H1 (cell line): ENCODE results near the gene FAM184B. TPM values are rescaled to one million over a fixed set of nuclear protein-coding genes. Genes with fewer than 3 reads are reported as not detected.

Experiments used
- CTCF ChIA-PET: fragments of 300-600 bp; sonication (Branson Sonifier 250); formaldehyde crosslinking; loops from one replicate; lab custom pipeline; 2021; ENCODE audit not compliant: partially characterized antibody; lab: Charles Lee
- POLR2A ChIA-PET: fragments of 300-600 bp; sonication (Branson Sonifier 250); formaldehyde crosslinking; loops from one replicate; lab custom pipeline; 2021; ENCODE audit warnings: inconsistent platforms; ENCODE audit not compliant: partially characterized antibody; lab: Charles Lee
- DNase-seq, 2 experiments: peaks; one replicate each; pipeline versions ENCODE4 v3.0.0 to v3.0.0-alpha.2; 2010 to 2022; ENCODE audit warnings: low spot score in 2 of 2, low read depth in 1 of 2, mixed read lengths in 1 of 2
- FAIRE-seq: peaks from 2 replicates; lab custom pipeline; 2011; peaks lifted over from hg19 to GRCh38; lab: Jason Lieb, UNC
- H2AFZ ChIP-seq: 2 replicates; pipeline ENCODE4 v1.8.1; 2012; ENCODE audit warnings: low read length, inconsistent platforms
- H2AK5ac ChIP-seq: 2 replicates; pipeline ENCODE4 v1.6.1; 2013; ENCODE audit warnings: low read depth, low read length
- H2BK120ac ChIP-seq: replicated peaks from 2 replicates; pipeline ENCODE3; 2013; ENCODE audit warnings: low read depth, low read length, inconsistent platforms
- H2BK12ac ChIP-seq: 2 replicates; pipeline ENCODE4 v1.6.1; 2013; ENCODE audit warnings: low read depth, low read length
- H2BK15ac ChIP-seq: 2 replicates; pipeline ENCODE4 v1.6.1; 2013; ENCODE audit warnings: low read length
- H2BK20ac ChIP-seq: 2 replicates; pipeline ENCODE4 v1.6.1; 2013; ENCODE audit warnings: low read length
- H2BK5ac ChIP-seq: 2 replicates; pipeline ENCODE4 v1.6.1; 2013; ENCODE audit warnings: low read depth, low read length
- H3K14ac ChIP-seq: 2 replicates; pipeline ENCODE4 v1.6.1; 2013; ENCODE audit warnings: inconsistent platforms; ENCODE audit not compliant: insufficient read length
- H3K18ac ChIP-seq: 2 replicates; pipeline ENCODE4 v1.6.1; 2013; ENCODE audit warnings: low read length; ENCODE audit errors: extremely low read depth
- H3K23ac ChIP-seq: 2 replicates; pipeline ENCODE4 v1.6.1; 2013; ENCODE audit warnings: inconsistent platforms; ENCODE audit not compliant: insufficient read length
- H3K23me2 ChIP-seq: 2 replicates; pipeline ENCODE4 v1.6.1; 2013; ENCODE audit warnings: low read depth, low read length
- H3K27ac ChIP-seq: 2 replicates; pipeline ENCODE4 v1.6.1; 2011; ENCODE audit warnings: low read depth, low read length, inconsistent platforms
- H3K27me3 ChIP-seq, 4 experiments: replicated peaks in 1 of 4; 1 replicate in 1 of 4; 2 replicates in 3 of 4; pipeline versions ENCODE4 v1.6.1 to v1.8.1; 2011 to 2013; ENCODE audit warnings: low read length in 3 of 4, mild to moderate bottlenecking in 3 of 4, inconsistent platforms in 2 of 4, mixed read lengths in 2 of 4, moderate library complexity in 1 of 4; ENCODE audit not compliant: control insufficient read depth in 3 of 4, insufficient read depth in 3 of 4; ENCODE audit errors: extremely low read depth in 1 of 4
- H3K36me3 ChIP-seq, 4 experiments: 2 replicates each; pipeline versions ENCODE4 v1.6.1 to v1.8.1; 2011 to 2013; ENCODE audit warnings: mild to moderate bottlenecking in 4 of 4, low read length in 3 of 4, moderate library complexity in 2 of 4, control low read depth in 1 of 4, inconsistent platforms in 1 of 4; ENCODE audit not compliant: insufficient read depth in 4 of 4, control insufficient read depth in 2 of 4
- H3K4ac ChIP-seq: replicated peaks from 2 replicates; pipeline ENCODE3; 2013; ENCODE audit warnings: low read length, low read depth, mixed read lengths, inconsistent platforms; ENCODE audit not compliant: insufficient read length
- H3K4me1 ChIP-seq, 4 experiments: replicated peaks in 1 of 4; 1 replicate in 1 of 4; 2 replicates in 3 of 4; pipeline versions ENCODE4 v1.6.1 to v1.8.1; 2011 to 2013; ENCODE audit warnings: low read length in 3 of 4, inconsistent platforms in 2 of 4, mixed read lengths in 1 of 4; ENCODE audit not compliant: insufficient read depth in 4 of 4, control insufficient read depth in 3 of 4
- H3K4me2 ChIP-seq, 2 experiments: 2 replicates each; pipeline versions ENCODE4 v1.6.1 to v1.8.1; 2011 to 2013; ENCODE audit warnings: low read depth in 2 of 2, low read length in 2 of 2, control low read depth in 1 of 2, inconsistent platforms in 1 of 2, mild to moderate bottlenecking in 1 of 2; ENCODE audit not compliant: insufficient read depth in 1 of 2
- H3K4me3 ChIP-seq, 4 experiments: fragments of 200-600, 300-600 bp in 1 of 4; sonication (generic), shearing (Covaris generic), sonication (Bioruptor Twin) in 1 of 4; 2 replicates each; pipeline versions ENCODE4 v1.5.1 to v1.8.1; 2011 to 2016; ENCODE audit warnings: low read length in 4 of 4, low read depth in 3 of 4, control low read depth in 2 of 4, inconsistent platforms in 2 of 4, mild to moderate bottlenecking in 2 of 4, mixed read lengths in 1 of 4, moderate library complexity in 1 of 4; ENCODE audit not compliant: insufficient read depth in 2 of 4; ENCODE audit errors: extremely low read depth in 1 of 4
- H3K56ac ChIP-seq: replicated peaks from 2 replicates; pipeline ENCODE3; 2013; ENCODE audit warnings: low read depth, mild to moderate bottlenecking, mixed read lengths, low read length, inconsistent platforms; ENCODE audit not compliant: insufficient read length
- H3K79me1 ChIP-seq: 2 replicates; pipeline ENCODE4 v1.6.1; 2013; ENCODE audit warnings: low read depth, low read length, control low read depth
- H3K79me2 ChIP-seq, 2 experiments: 2 replicates each; pipeline versions ENCODE4 v1.6.1 to v1.8.1; 2012 to 2013; ENCODE audit warnings: low read length in 2 of 2, mild to moderate bottlenecking in 2 of 2, inconsistent platforms in 1 of 2; ENCODE audit not compliant: insufficient read depth in 2 of 2, control insufficient read depth in 1 of 2
- H3K9ac ChIP-seq, 4 experiments: replicated peaks in 1 of 4; 1 replicate in 1 of 4; 2 replicates in 3 of 4; pipeline versions ENCODE4 v1.6.1 to v1.8.1; 2011 to 2013; ENCODE audit warnings: low read depth in 3 of 4, low read length in 3 of 4, control low read depth in 2 of 4, mild to moderate bottlenecking in 2 of 4, moderate library complexity in 2 of 4, inconsistent platforms in 1 of 4; ENCODE audit errors: extremely low read depth in 1 of 4
- H3K9me3 ChIP-seq, 2 experiments: 2 replicates each; pipeline versions ENCODE4 v1.6.1 to v1.8.1; 2012 to 2013; ENCODE audit warnings: mild to moderate bottlenecking in 2 of 2, moderate library complexity in 2 of 2, control low read depth in 1 of 2, inconsistent platforms in 1 of 2, low read depth in 1 of 2, low read length in 1 of 2, mixed read lengths in 1 of 2; ENCODE audit not compliant: insufficient read depth in 2 of 2
- H4K20me1 ChIP-seq, 2 experiments: replicated peaks in 1 of 2; 2 replicates each; pipeline versions ENCODE3 to v1.8.1; 2011 to 2013; ENCODE audit warnings: inconsistent platforms in 2 of 2, low read length in 2 of 2, mild to moderate bottlenecking in 1 of 2; ENCODE audit not compliant: insufficient read depth in 2 of 2, control insufficient read depth in 1 of 2
- H4K5ac ChIP-seq: 2 replicates; pipeline ENCODE4 v1.6.1; 2013; ENCODE audit warnings: low read length, low read depth, mixed read lengths, inconsistent platforms; ENCODE audit not compliant: insufficient read length
- H4K8ac ChIP-seq: 2 replicates; pipeline ENCODE4 v1.8.0; 2013; ENCODE audit warnings: mild to moderate bottlenecking, moderate library complexity, low read length, inconsistent platforms; ENCODE audit not compliant: insufficient read depth; ENCODE audit errors: extremely low read depth
- H4K91ac ChIP-seq: replicated peaks from 2 replicates; pipeline ENCODE3; 2013; ENCODE audit warnings: low read length, mixed read lengths, inconsistent platforms; ENCODE audit not compliant: insufficient read length
- KDM1A ChIP-seq: fragments of 200-600, 300-600 bp; sonication (generic); IDR thresholded peaks from 2 replicates; pipeline ENCODE4 v1.7.1; 2016; ENCODE audit warnings: mild to moderate bottlenecking, low read length, borderline replicate concordance
- SIX5 ChIP-seq: IDR thresholded peaks from 2 replicates; pipeline ENCODE4 v1.6.1; 2011; ENCODE audit warnings: mild to moderate bottlenecking, low read depth, low read length
- WGBS, 2 experiments: shearing (Covaris generic) in 1 of 2; methylation state at CpG; one replicate each; pipeline versions ENCODE4 v1.1.6 to v1.1.7; 2013 to 2015; ENCODE audit warnings: low lambda C conversion rate in 2 of 2, mixed read lengths in 2 of 2, inconsistent platforms in 1 of 2, low coverage in 1 of 2, missing lambda C conversion rate in 1 of 2; ENCODE audit not compliant: insufficient replicate concordance in 2 of 2, insufficient coverage in 1 of 2, insufficient read length in 1 of 2; ENCODE audit errors: extremely low coverage in 1 of 2, missing lambda C conversion rate in 1 of 2; 5-methylcytosine and 5-hydroxymethylcytosine counted together
- polyA plus RNA-seq, 7 experiments: library from polyadenylated mRNA; depleted of rRNA in 3 of 7; stranded (reverse) in 5 of 7; unstranded in 2 of 7; fragments of >200 nt in 5 of 7; fragments of 200-250 nt in 2 of 7; gene quantifications; 1 replicate in 5 of 7; 2 replicates in 1 of 7; 4 replicates in 1 of 7; pipeline versions ENCODE4 v1.2.1 to v1.2.3, GENCODE V29; 2011 to 2013; ENCODE audit warnings: missing spikeins in 2 of 7, mixed read lengths in 2 of 7
- total RNA-seq: library from RNA; stranded (reverse); fragmentation: NEBNext Ultra II Directional; extraction: Animal tissue kit (Norgen Biotek cat#: 25700); gene quantifications from 2 replicates; pipeline ENCODE4 v1.2.1, GENCODE V29; 2021

Gene FAM184B
- total and polyA plus RNA-seq, 2 of the 8 experiments (the other 6 are each of a cell fraction or from before 2014, with no cell fraction given), result 0.05 to 0.39 TPM

- Histone ChIP-seq H3K27me3 (no peaks in the 10 kb centered on the region), H4K8ac (no peak overlapping the region), H3K23me2 (peaks cover 7% of the 10 kb centered on the region; the same call in 1 of the 2 replicates), H3K23ac (no peak overlapping the region), H2BK12ac (no peak overlapping the region), H2BK15ac (no peak overlapping the region), H3K9me3 (no peaks in the 10 kb centered on the region), H3K4me3 (peak overlapping the region; percentile 81 to 100 (median 100)), H2AFZ (peak overlapping the region; percentile 92), H3K4me1 (peaks cover 0 to 4% (median 0%) of the 10 kb centered on the region in 4 experiments; a peak in 1 of 7 replicates), H4K5ac (no peak overlapping the region), H2BK5ac (no peak overlapping the region), H3K14ac (no peak overlapping the region), H2BK120ac (no peak overlapping the region), H4K91ac (no peak overlapping the region), H3K4ac (no peak overlapping the region), H3K79me2 (peaks cover 29 to 44% of the 10 kb centered on the region in 2 experiments), H3K79me1 (peaks cover 15% of the 10 kb centered on the region), H3K18ac (no peak overlapping the region; the same call in 1 of the 2 replicates), H3K27ac (no peak overlapping the region; the same call in 1 of the 2 replicates), H4K20me1 (peaks cover 2 to 13% of the 10 kb centered on the region in 2 experiments), H3K9ac (peak overlapping the region in 3 of 4 experiments; percentile 83 to 97 (median 96); a peak in 6 of 7 replicates), H2AK5ac (no peak overlapping the region), H3K56ac (no peak overlapping the region), H2BK20ac (no peak overlapping the region), H3K36me3 (peaks cover 3 to 15% (median 10%) of the 10 kb centered on the region in 4 experiments), H3K4me2 (peak overlapping the region; percentile 79 to 81)
- FAIRE-seq (no peak), DNase-seq (peak in 1 of 2 experiments; percentile 54)
- CTCF ChIA-PET, result interaction anchor here (0.6 to 2.6 kb wide), 4 partner anchors 10 to 184 kb away, joined by 3 to 16 read pairs (median 5); no protein-coding TSS in a partner anchor
- 2% methylated on average over 13 of the region's 23 CpGs; no CpG with 5 or more reads in 1 of the 2 experiments for WGBS, 2 experiments
- POLR2A ChIA-PET, result interaction anchor here (0.7 to 2.5 kb wide), 13 partner anchors 8 to 196 kb away, joined by 3 to 14 read pairs (median 5); partner anchors contain the start of genes DCAF16, LAP3 and QDPR
- TF ChIP-seq SIX5 (no peak), KDM1A (peak; percentile 6; the same call in 1 of the 2 replicates)
Observed at GRCh38 chr4:17613761-17614415, 167.5 kb downstream of the FAM184B start.
